HG03064 (cell line): ENCODE results near the gene UVRAG.
A peak's percentile ranks its signal among the peaks of the same experiment; 100 is the strongest.

Experiments used
- ATAC-seq: cut with Tn5 transposase; IDR thresholded peaks from one replicate; pipeline ENCODE4 v1.9.1; 2021; ENCODE audit warnings: low read depth; ENCODE audit not compliant: unreplicated experiment

Gene UVRAG

GRCh38 chr11:75814677-75815344 lies at the start of gene UVRAG:
Gene UVRAG, plus strand, starts transcription at chr11:75815210. Its CDS starts 198 bp downstream, at chr11:75815408.
- peak; percentile 65 for ATAC-seq

GRCh38 chr11:75766443-75767227 lies 48.4 kb upstream of the UVRAG start:
- no peak for ATAC-seq

DNA sequence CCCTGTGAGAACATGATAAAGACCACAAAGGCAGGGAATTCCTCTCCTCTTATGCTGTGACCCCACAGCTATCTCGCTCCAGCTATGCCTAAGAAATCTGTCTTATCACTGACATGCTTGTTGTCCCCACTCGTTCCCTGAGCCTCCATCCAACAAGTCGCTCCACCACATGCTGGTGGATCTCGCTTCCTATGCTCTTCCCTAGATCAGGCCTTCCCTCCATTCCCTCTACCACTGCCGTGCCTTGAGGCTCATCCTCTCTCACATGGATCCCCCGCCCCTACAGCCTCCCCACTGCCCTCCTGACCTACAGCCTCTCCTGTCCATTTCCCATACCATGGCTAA lies 47.8 kb upstream of the UVRAG start:
- ATAC-seq: no peak

DNA sequence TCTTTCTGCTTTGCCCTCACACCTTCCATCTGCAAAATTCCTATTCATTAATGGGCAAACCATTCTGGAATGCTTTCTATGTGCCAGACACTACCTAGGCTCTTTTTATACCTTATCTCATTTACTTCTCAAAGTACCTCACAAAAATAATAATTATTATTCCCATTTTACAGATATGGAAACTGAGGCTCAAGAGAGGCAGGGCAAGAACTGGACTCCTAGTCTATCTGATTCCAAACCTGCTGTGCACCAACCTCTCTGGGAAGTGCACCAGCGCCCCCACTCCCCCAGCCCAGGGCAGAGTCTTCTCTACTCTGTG lies 47.3 kb upstream of the UVRAG start:
- no peak for ATAC-seq

DNA sequence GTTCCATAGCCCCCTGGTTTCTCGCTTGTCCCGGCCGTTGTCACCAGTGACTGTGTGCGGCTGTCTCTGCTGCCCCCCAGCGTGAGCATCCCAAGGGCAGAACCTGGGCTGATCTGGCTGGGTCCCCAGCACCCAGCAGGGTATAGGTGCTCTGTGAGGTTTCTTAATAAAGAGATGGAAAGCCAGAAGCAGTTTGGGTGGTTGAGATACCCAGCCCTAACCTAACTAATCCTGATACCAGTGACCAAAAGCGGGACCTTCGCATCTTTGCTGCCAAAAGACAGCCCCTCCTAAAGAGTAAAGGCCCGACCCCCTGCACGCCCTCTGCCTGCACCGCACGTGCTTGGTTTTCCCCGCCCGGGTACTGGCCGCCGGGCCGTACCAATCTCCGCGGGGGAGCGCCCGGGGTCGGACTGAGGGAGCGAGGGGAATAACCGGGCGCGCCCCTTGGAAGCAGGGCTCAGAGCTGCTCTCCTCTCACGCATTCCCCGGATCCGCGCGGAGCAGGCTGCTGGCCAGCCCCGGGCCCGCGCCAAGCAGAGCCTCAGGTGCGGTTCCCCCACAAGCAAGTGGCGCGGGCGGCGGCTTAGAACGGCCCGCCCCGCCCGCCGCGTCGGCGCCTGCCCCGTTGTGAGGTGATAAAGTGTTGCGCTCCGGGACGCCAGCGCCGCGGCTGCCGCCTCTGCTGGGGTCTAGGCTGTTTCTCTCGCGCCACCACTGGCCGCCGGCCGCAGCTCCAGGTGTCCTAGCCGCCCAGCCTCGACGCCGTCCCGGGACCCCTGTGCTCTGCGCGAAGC lies 46.7 kb upstream of the UVRAG start, which contains the start of gene DGAT2:
TSS of gene DGAT2 (plus strand) at position 667 of the 797 bp plus-strand sequence. CDS start 214 bp downstream, outside the sequence.
- peak; percentile 63 for ATAC-seq

- no peak for ATAC-seq
These were observed 45.9 kb upstream of the UVRAG start for GRCh38 chr11:75768909-75769771.

DNA sequence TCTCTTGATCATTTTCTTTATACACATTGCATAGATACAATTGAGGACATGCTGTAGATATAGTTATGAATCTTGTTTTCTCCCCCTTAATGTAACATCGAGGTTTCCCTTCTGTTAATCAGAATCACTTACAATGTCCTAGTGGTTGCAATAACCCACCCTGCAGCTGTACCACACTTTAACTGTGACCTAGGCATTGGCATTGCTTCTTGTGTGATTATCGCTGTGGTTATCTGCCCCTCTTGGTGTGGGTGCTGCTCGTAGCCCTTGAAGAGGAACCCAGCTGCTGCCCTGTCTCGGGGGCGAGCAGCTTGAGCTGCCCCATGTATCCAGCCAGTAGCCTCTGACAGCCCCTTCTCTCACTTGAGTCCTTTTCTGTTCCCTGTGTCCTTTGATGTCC lies 44.9 kb upstream of the UVRAG start:
- no peak for ATAC-seq

GRCh38 chr11:75771646-75772410 lies 43.2 kb upstream of the UVRAG start:
- no peak for ATAC-seq

DNA sequence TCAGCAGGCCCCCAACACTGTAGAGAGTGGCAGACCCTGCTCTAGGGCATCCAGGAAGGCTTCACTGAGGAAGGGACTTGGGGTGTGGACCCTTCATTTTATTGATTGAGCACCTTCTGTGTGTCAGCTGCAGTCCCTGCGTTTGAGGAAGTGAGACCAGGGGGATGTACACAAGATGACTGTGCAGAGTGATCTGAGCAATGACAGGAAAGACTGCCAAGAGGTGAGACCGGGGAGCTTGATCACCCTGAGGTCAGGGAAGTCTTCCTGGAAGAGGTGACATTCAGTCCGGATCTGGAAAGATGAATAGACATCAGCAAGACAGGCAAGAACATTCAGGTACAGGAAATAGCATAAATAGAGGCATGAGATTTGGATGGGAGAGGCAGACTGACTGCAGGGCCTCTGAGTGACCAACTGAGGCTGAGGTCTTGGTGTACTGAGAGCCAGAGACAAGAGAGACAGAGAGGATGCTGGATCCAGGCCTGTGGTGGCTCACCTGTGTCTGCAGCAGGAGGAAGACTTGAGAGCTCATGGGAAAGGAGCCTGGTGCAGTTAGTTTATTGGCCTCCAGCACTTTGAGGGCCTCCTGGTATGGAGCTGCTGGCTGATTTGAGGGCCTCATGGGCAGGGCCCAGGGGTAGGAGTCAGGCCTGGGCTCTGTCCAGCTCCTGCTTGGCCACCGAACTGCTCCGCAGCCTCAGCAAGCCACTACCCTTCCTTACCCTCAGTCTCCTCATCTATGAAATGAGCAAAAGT lies 41.2 kb upstream of the UVRAG start:
- ATAC-seq: peak; percentile 71

- ATAC-seq: no peak
These were observed 40.0 kb upstream of the UVRAG start for GRCh38 chr11:75775056-75775455.

DNA sequence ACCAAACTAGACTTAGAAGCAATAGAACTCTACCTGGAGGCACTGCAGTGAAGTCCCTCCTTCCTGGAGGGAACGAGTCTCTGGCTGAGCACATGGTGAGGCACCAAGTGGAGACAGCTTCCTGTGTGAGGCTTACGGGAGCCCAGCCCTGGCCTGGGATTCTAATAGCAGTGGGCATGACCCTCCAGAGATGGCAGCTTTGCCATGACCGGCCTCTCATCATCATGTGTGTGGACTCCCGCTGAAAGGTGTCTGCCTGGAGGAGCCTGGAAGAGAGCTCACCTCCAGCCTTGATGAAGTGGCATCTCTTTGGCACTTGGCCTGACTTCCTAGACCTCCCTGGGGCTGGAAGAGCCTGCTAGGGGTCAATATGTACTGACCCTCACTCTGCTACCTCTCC lies 38.5 kb upstream of the UVRAG start:
- no peak for ATAC-seq

DNA sequence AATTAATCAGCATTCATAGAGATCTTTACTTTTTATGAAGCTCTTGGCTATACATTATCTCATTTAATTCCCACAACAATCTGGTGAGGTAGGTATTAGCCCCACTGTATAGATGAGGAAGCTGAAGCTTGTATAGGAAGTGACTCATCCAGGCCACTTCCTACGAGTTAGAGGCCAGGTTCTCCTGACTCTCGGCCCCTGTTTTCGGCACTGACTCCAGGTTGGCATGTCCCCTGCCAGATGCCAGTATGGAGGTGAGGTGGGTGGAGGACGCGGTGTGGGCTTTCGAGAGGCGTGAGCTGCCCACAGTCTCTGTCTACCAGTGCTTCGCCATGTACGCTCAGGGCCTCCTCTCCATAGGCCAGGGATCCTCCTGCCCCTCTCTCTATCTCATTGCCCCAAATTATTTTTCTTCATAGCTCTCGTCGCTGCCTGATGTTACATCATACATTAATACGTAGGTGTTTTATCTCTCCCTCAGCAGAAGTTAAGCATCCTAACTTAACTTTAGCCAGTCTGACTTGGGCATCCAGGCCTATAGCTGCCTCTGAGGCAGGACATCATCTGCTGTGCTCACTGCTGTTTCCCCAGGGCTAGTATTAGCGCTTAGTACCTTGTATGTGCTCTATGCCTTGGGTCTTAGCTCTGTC lies 37.4 kb upstream of the UVRAG start:
- ATAC-seq: no peak

GRCh38 chr11:75778962-75779361 lies 36.0 kb upstream of the UVRAG start:
- no peak for ATAC-seq

- ATAC-seq: no peak
These were observed 35.0 kb upstream of the UVRAG start for GRCh38 chr11:75779960-75780359.

DNA sequence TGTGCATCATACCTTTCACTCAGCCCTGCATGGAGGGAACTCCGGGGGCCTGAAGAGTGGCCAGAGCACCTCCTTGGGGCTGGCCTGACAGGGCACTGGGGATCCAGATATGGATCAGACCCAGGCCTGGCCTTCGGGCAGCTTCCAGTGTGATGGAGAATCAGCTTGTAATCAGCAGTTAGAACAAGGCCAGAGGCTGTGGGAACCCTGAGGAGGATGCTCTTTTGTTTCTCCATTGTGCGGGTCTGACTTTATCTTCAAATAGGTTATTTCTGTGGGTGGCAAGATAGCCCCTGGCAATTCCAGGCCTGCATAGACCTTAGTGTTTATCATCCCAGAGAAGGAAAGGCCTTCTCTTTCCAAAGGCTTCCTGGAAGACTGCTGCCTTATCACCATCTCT lies 34.1 kb upstream of the UVRAG start:
- ATAC-seq: no peak

DNA sequence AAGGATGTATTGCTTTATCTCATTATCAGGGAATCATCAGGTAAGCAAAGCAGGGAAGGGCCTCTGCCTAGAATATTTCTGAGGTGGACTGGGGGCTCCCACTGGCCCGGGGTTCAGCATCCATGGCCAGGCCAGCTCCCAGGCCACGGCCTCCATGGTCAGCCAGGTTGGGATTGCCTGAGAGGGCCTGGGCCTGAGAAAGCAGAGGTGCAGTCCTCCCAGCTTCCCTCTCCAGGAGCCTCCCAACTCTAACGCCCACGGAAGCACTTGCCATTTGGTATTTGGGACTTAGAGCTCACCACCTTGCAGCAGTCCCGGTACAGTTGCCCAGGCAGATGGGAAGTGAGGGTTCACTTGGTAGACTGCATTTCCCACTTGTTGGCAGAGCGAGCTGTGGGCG lies 33.7 kb upstream of the UVRAG start:
- ATAC-seq: no peak

DNA sequence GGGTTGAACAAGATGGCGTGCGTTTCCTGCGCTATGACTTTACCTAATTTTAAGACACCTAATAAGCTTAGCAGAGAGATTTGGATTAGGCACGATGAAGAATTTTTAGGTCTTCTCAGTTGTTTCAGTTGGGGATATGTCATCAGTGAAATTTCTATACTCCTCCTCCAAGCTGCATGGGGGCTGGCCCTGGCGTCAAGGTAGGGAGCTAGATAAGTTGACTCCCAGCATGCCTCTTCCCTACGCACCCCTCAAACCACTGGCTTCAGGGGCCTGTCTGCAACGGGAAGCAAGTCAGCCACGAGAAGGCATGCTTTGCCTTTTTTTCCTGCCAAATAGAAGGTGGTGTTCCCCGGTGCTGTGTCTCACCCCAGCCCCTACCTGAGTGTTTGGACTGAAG lies 33.2 kb upstream of the UVRAG start:
- ATAC-seq: no peak

GRCh38 chr11:75782540-75783263 lies 32.3 kb upstream of the UVRAG start:
- no peak for ATAC-seq
